GM19023 (cell line): ENCODE results near the gene ACCSL.

Experiments
- ATAC-seq: cut with Tn5 transposase; IDR thresholded peaks from one replicate; pipeline ENCODE4 v1.9.1; 2021; ENCODE audit warnings: mild to moderate bottlenecking, moderate library complexity; ENCODE audit not compliant: unreplicated experiment

ACCSL gene

DNA sequence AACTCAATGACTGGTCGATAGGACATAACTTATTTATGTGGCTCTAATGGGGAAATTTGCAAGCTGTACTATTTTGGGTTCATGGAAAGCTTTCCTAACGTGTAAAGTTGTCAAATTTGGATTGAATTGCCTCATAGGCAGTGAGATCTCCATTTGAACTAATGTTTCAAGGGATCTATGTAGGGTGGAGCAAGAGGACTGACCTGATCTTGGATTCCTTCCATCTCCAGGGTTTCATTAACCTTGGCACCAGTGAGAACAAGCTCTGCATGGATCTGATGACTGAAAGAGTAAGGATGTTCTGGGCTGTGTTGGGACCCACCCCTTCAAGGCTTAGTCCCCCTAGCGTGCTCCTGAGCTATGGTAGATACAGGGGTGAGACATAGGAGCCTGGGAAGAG lies 2.1 kb downstream of the ACCSL start:
- no peak for ATAC-seq

DNA sequence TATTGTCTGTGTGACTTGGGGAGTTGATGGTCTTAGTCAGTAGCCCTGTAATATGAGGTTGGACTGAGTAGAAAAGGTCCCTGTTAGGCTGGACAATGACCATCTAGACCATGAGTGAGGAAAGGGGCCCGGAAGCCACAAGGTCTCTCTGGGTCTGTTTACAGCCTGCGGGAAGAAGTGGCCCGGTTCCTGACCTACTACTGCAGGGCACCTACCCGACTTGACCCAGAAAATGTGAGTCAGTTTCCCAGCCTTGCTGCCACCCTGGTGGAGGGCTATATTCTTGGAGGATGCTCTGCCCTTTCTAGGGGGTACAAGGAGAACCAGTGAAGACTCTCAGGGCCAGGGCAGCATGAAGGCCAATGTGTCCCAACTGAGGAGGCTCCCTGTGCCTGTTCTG lies 3.4 kb downstream of the ACCSL start:
- ATAC-seq, result no peak

DNA sequence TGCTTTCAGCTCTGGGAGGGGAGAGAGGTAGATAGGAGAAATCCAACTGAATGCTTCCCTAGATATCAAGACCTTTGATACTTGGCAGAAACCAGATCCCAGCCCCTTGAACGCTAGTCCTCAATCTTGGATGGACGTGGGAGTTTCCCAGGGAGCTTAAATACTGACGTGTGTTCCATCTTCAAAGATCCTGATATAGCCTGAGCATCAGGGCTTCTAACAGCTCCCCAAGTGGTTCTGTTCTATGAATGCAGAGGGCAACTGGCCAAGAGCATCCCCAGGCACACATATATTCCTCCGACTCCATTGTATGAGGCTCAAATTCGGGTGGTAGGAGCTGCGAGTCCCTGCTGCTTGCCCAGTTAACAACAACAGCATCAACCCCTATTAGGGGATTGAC lies 9.6 kb downstream of the ACCSL start:
- ATAC-seq, result no peak

DNA sequence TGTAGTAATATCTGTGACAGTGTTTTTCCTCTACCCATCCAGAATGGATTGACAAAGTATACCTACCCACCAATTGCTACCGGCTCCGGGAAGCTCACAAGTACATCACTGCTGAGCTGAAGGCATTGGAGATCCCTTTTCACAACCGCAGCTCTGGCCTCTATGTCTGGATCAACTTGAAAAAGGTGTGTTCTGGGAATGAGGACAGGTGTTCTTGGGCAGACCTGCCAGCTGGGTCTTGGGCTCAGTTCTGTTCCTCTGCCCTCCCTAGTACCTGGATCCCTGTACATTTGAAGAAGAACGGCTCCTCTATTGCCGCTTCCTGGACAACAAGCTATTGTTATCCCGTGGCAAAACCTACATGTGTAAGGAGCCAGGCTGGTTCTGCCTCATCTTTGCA lies 10.5 kb downstream of the ACCSL start:
- ATAC-seq, result no peak

DNA sequence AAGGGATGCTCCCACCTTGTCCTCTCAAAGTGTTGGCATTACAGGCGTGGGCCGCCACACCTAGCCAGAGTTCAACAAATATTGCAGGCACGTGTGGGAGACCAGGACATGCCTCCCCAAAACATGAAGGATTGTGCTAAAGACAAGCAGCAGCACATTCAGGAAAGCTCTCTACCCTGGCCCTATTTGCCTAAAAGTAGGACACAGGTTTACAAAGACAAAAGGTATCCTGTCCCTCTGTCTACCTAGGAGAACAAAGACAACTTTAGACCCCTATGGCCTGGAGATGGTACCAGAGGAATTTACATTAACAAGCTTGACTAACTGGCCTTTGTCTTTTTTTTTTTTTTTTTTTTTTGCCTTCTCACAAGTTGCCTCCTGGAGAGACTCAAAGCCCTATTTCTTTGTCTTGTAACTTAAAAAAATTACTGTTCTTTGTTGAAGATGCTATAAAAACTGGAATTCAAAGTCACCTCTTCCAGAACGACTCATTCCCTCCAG lies 17.4 kb downstream of the ACCSL start:
- no peak for ATAC-seq

DNA sequence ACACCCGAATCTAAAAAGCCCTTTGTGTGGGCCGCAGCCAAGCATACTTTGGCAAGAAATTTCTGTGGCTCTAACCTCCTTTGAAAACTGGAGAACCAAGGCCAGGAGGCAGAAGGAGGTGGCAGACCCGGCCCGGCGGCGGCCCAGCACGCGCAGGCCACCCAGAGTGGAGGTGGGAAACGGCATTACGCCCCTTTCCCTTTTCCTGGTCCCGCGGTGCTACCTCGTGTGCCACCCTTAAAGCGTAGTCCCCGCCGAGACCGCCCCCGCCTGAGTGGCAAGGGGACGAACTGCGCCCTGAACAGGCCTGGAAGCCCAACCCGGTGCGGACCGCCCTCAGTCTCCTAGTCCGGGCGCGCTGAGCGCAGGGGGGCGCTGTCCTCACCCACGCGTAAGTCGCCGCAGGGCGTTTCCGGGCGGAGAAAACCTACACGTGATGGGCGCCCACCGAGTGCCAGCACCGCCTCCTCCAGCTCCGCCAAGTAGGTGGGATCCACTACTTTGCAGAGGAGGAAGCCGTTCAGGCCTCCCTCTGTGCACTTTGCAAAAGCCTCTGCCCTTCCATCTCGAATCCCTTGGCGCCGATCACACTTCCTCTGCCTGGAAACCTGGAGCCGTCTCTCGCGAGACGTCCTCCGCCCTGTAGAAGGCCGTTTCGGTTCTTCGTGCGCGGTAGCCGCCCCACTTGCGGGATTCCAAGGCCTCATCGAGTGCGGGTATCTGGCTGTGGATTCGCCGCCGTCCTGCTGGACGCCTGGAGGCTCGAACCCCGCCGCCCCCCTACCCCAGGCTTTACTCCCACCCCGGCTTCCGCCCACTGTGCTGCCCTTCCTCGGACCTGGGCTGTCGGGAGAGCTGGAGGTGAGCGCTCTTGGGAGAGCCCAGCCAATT lies 18.3 kb downstream of the ACCSL start, which contains the start of gene ACCS:
TSS of gene ACCS (plus strand) at position 430 of the 891 bp plus-strand sequence. CDS start 1,358 bp downstream, outside the sequence.
- peak; percentile 95 for ATAC-seq

DNA sequence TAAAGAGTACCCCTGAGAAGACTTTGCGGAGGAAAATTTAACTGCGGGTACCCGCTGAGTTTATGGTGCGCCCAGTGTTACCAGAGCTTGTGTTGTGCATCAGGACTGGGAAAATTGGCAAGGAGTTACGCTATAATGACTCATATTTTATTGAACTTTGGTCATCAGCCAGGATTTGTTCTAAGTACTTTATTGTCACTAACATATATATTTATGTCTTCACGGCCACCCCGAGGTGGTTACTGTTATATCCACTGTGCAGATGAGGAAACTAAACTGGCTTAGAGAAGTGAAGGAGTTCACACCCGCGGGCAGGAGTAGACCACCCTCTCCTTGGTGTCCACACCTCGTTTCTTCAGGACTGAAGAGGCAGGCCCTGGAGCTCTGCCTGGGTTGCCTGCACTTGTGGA lies 19.0 kb downstream of the ACCSL start:
- no peak for ATAC-seq

DNA sequence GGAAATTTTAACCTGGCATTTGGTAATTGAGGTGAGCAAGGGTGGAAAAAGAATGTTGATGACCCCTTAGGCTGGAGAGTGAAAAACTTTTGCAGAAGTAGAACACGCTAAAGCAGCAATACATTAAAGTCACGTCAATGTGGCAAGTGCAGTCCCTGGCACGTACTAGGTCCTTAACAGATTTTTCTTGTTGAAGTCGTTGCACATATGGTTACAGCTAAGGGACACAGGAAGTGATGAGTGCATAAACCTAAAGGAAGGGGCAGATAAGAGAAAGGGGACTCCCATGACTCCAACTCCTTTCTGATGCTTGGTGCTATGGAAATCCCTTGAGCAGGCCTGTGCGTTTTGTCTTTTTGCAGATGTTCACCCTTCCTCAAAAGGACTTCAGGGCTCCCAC lies 19.5 kb downstream of the ACCSL start:
- no peak for ATAC-seq

DNA sequence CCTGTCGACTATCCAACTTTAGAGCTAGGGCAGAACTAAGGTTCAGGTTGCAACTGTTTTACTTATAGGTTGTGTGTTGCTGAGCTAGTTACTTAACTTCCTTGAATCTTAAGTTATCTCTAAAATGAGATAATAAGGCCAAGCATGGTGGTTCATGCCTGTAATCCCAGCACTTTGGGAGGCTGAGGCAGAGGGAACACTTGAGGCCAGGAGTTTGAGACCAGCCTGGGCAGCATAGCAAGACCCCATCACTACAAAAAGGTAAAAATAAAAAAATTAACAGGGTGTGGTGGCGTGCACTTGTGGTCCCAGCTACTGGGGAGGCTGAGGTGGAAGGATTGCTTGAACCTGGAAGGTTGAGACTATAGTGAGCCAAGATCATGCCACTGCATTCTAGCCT lies 20.4 kb downstream of the ACCSL start:
- ATAC-seq, result no peak

DNA sequence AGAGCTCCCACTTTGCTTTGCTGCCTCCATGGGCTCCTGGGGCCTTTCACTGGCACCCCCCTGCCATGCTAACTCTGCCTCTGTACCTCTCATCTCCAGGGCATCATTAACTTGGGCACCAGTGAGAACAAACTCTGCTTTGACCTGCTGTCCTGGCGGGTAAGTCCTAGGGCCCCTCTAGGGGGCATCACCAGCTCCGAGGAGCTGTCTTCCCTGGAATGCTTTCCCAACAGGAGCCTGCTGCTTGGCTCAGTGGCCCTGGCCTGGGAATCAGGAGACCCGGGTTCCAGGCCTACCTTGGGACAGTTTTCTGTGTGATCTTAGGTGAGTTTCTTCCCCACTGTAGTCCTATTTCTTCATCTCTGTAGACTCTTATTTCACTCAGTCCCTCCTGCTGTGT lies 23.4 kb downstream of the ACCSL start:
- no peak for ATAC-seq

DNA sequence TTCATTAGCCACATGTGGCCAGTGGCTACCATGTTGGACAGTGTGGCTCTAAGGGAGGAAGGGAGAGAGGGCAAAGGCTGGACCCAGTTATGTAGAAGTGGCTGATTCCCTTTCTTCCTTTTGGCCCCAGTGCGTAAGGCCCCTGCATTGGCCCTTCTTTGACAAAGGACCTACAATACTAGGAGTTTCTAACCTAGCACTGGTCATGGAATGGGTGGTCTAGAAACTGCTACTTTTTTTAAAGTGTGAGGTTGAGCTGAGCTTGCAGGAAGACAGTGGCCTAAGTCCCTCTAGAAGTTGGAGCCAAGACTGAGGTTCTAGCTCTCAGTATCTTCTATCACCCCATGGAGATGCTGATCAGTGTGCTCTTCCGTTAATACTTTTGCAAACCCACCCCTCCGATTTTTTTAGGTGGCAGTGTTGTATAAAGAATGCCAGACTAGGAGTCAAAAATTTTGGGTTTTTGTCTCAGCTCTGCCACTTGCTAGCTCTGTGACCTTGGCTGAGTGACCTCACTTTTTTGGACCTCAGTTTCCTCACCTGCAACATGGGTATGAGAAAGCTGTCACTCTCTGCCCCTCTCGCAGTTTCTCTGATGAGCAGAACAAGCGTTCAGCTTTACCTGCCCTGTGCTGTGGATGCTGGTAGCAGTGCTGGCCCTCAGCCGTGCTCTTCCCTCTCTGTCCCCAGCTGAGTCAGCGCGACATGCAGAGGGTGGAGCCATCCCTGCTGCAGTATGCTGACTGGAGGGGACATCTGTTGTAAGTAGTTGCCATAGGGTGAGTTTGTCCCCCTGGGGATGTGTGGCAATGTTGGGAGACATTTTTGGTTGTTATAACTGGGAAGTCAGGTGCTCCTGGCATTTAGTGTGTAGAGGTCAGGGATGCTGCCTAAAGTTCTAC lies 25.2 kb downstream of the ACCSL start:
- ATAC-seq, result no peak

DNA sequence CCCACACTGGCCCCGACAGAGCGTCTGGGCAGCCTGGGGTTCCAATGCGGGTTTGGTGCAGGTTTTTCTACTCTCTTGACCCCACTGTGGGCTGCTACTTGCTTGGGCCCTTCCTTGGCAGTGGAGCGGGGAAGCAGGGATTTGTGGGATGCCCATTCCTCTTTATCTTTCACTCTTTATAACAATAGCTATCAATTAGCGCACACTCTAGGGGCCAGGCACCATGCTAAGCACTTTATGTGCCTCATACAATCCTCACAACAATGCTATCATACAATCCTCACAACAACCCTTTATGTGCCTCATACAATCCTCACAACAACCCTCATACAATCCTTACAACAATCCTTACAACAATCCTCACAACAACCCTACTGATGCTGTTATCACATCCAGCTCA lies 31.0 kb downstream of the ACCSL start:
- ATAC-seq, result no peak

DNA sequence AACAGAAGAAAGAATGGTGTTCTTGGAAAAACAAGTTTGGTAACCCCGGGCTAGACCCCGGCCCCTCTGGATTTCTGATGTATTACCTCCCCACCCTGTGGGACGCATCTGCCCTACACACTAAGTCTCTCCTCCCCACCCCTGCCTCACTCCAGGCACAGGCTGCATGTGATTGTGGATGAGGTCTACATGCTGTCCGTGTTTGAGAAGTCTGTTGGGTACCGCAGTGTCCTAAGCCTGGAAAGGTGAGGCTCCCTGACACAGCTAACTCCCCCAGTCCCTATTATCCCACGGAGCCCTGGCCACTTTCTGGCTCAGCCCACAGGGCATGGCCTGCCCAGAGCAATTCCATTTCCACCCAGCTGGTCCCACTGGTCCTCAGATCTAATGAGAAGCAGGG lies 31.6 kb downstream of the ACCSL start:
- ATAC-seq, result no peak

DNA sequence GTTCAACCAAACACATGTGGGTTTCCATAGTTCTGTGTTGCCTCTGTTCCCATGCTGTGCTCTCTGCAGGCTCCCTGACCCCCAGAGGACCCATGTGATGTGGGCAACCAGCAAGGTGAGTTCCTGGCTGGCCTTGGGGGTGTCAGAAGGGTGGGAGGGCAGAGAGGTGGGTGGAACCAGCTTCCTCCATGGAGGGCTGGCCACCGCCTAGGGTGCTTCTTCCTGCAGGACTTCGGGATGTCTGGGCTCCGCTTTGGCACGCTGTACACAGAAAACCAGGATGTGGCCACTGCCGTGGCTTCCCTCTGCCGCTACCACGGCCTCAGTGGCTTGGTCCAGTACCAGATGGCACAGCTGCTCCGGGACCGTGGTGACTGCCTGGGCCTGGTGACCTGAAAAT lies 33.2 kb downstream of the ACCSL start:
- ATAC-seq, result no peak

DNA sequence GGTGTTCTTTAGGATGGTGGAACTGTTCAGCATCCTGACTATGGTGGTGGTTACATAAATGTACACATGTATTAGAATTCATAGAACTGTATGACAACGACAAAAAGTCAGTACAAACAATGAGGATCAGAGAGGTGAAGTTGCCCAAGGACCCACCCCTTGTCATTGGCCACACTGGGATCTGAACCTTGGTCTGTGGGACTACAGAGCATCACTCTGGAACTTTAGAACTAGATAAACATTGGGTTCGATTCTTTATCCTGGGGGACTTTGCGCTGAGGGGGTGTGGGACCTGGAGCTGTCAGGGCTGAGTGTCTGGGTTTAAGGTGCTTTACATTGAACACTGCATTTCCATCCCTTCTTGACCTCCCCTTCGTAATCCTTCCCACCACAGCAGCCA lies 34.9 kb downstream of the ACCSL start:
- ATAC-seq, result no peak

DNA sequence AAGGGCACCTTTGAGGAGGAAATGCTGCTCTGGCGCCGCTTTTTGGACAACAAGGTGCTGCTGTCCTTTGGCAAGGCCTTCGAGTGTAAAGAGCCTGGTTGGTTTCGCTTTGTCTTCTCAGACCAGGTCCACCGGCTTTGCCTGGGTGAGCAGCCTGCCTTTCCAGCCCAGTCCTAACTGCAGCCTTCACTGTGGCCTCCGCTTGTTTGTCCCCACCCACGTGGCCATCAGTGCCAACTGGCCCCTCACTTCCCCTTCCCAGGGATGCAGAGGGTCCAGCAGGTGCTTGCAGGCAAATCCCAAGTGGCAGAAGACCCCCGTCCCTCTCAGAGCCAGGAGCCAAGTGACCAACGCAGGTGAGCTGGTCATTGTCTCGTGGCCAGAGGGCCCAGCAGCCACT lies 35.7 kb downstream of the ACCSL start:
- no peak for ATAC-seq

DNA sequence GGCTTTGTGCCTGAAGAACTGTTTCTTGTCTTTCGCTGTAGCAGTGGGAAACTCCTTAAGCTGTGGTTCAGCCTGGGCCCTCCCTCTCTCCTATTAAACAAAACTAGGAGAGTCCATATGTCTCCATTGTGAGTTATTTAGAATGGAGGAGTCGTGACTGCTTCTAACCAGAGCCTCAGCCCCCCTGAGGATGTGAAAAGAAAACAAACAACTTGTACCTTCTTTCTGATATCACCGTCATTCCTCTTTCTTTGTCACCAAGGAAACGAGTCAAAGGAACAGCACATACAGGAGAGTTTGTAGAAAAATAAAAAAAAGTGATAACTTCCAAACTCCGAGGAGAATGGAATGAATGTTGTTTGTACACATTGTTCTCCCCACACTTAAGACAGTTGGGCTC lies 36.1 kb downstream of the ACCSL start:
- ATAC-seq, result no peak

DNA sequence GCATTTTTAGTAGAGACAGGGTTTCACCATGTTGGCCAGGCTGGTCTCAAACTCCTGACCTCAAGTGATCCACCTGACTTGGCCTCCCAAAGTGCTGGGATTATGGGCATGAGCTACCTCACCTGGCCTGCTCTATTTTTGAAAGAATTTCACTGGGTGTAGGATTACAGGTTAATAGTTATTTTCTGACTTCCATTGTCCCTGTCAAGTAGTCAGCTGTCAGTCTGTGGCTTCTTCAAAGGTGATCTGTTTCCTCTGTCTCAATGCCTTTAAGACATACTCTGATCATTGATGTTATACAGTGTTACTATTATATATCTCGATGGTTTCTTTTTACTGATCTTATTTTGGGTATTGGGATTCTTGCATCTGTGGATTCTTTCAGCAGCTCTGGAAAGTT lies 37.5 kb downstream of the ACCSL start:
- no peak for ATAC-seq

DNA sequence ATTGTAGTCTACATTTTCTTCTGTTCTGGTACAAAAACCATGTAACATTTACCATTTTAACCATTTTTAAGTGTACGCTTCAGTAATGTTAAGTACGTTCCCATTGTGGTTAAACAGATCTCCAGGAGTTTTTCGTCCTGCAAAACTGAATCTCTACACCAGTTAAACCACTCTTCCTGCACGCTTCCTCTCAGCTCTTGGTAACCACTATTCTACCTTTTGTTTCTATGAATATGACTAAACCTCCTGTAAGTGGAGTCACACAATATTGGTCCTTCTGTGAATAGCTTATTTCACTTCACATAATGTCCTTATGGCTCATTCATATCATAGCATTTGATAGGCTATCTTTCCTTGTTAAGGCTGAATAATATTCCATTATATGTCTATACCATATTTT lies 40.6 kb downstream of the ACCSL start:
- ATAC-seq, result no peak

DNA sequence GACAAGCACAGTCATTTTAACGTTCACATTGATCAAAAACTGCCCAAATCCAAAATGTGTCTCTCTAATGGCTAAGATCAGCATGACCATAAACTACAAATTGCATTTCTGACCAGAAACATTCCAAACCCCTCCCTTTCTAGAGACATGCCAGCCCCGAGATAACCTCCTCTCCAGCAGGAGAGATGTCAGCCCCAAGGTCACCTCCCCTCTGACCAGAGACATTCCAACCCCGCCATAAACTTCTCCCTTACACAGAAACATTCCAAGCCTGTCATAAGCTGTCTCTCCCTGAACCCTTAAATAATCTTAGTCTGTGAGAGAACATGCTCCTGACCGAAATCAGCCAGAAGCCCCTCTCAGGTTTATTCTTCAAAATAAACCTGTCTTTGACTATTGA lies 41.1 kb downstream of the ACCSL start:
- ATAC-seq, result no peak

DNA sequence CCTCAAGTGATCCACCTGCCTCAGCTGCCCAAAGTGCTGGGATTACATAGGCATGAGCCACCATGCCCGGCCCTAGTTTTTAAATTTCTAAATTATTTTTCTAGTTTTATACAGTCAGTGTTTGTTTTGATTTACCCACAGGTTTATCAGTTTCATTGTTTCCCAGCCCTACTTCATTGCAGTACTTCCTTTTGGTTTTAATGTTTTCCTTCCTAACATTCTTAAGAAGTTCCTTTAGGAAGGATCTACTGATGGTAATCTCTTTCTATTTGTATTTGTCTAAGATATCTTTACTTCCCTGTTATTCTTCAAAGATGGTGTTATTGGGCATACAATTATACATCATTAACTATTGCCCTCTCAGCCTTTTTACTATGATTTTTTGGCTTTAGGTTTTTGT lies 42.8 kb downstream of the ACCSL start:
- ATAC-seq, result no peak
